CD4-positive, alpha-beta T cell (primary cell): Measurements from ENCODE around the gene VSTM2A. TPM values are rescaled to one million over a fixed set of nuclear protein-coding genes. Genes with fewer than 3 reads are reported as not detected.

Experiments used
- ATAC-seq: fragments of 200-7000 bp; cut with Tn5 transposase; one replicate; pipeline ENCODE4 v1.10.0; 2022; ENCODE audit warnings: mild to moderate bottlenecking; ENCODE audit not compliant: poor library complexity
- CTCF ChIA-PET: fragments of 350-600 bp; sonication (Branson Sonifier 250); formaldehyde crosslinking; loops from one replicate; lab custom pipeline; 2021; ENCODE audit warnings: antibody characterized with exemption, inconsistent platforms; lab: Charles Lee
- POLR2A ChIA-PET: fragments of 350-600 bp; sonication (Branson Sonifier 250); formaldehyde crosslinking; loops from one replicate; lab custom pipeline; 2021; ENCODE audit warnings: antibody characterized with exemption, inconsistent platforms; lab: Charles Lee
- DNase-seq, 14 experiments: peaks; one replicate each; pipeline ENCODE4 v3.0.0-alpha.2; 2013 to 2020; ENCODE audit warnings: mixed read lengths in 2 of 14
- H3K27ac ChIP-seq, 2 donors: one replicate each; pipeline versions ENCODE4 v1.5.1 to v1.7.0; 2013; ENCODE audit warnings: low read length in 2 of 2, low read depth in 1 of 2, mild to moderate bottlenecking in 1 of 2
- H3K27me3 ChIP-seq, 2 experiments: 1 replicate in 1 of 2; 2 replicates in 1 of 2; pipeline versions ENCODE4 v1.6.1 to v1.7.0; 2013; ENCODE audit warnings: low read length in 2 of 2, control low read depth in 1 of 2, mild to moderate bottlenecking in 1 of 2, moderate library complexity in 1 of 2; ENCODE audit not compliant: insufficient read depth in 2 of 2, control insufficient read depth in 1 of 2
- H3K36me3 ChIP-seq: one replicate; pipeline ENCODE4 v1.6.1; 2013; ENCODE audit warnings: low read length, control low read depth; ENCODE audit not compliant: insufficient read depth
- H3K4me1 ChIP-seq: one replicate; pipeline ENCODE4 v1.6.1; 2013; ENCODE audit warnings: low read length, control low read depth; ENCODE audit not compliant: insufficient read depth
- H3K4me3 ChIP-seq: one replicate; pipeline ENCODE4 v1.5.1; 2013; ENCODE audit warnings: mild to moderate bottlenecking, low read length, moderate library complexity
- H3K9me3 ChIP-seq, 2 experiments: 1 replicate in 1 of 2; 2 replicates in 1 of 2; pipeline versions ENCODE4 v1.6.1 to v1.7.0; 2013; ENCODE audit warnings: low read length in 2 of 2, mild to moderate bottlenecking in 2 of 2, control low read depth in 1 of 2, moderate library complexity in 1 of 2; ENCODE audit not compliant: control insufficient read depth in 1 of 2, insufficient read depth in 1 of 2
- H3K27ac Mint-ChIP-seq: one replicate; pipeline ENCODE4 v1.8.0; 2020; ENCODE audit warnings: mixed read lengths
- H3K27me3 Mint-ChIP-seq: one replicate; pipeline ENCODE4 v1.8.0; 2021; ENCODE audit warnings: mixed read lengths
- H3K36me3 Mint-ChIP-seq: one replicate; pipeline ENCODE4 v1.8.0; 2021; ENCODE audit warnings: low read depth, mixed read lengths
- H3K4me1 Mint-ChIP-seq: one replicate; pipeline ENCODE4 v1.8.0; 2021; ENCODE audit warnings: low read depth, mixed read lengths
- H3K4me3 Mint-ChIP-seq: one replicate; pipeline ENCODE4 v1.8.0; 2020; ENCODE audit warnings: mild to moderate bottlenecking, mixed read lengths
- H3K9me3 Mint-ChIP-seq: one replicate; pipeline ENCODE4 v1.8.0; 2020; ENCODE audit warnings: mixed read lengths
- intact Hi-C, 2 experiments: fragments of 100-400 bp; cut with DNase I in 1 of 2; cut with micrococcal nuclease in 1 of 2; formaldehyde crosslinking; loops; one replicate each; pipeline versions ENCODE4 v1.15.1 to v1.9.0; 2023 to 2025; cut with DNase I, micrococcal nuclease
- total RNA-seq, 174 experiments: library from RNA in 2 of 174; stranded (reverse) in 2 of 174; gene quantifications; one replicate each; pipeline ENCODE4 v1.2.3 and lab custom pipeline; 2021 to 2026
- TF ChIP-seq, protein P1 (sequence below): fragments of 200-600 bp; IDR thresholded peaks from one replicate; pipeline ENCODE4 v1.8.0; 2022; ENCODE audit warnings: antibody characterized with exemption, mild to moderate bottlenecking

VSTM2A gene
- total RNA-seq, 2 experiments from 2014 or later: not detected

DNA sequence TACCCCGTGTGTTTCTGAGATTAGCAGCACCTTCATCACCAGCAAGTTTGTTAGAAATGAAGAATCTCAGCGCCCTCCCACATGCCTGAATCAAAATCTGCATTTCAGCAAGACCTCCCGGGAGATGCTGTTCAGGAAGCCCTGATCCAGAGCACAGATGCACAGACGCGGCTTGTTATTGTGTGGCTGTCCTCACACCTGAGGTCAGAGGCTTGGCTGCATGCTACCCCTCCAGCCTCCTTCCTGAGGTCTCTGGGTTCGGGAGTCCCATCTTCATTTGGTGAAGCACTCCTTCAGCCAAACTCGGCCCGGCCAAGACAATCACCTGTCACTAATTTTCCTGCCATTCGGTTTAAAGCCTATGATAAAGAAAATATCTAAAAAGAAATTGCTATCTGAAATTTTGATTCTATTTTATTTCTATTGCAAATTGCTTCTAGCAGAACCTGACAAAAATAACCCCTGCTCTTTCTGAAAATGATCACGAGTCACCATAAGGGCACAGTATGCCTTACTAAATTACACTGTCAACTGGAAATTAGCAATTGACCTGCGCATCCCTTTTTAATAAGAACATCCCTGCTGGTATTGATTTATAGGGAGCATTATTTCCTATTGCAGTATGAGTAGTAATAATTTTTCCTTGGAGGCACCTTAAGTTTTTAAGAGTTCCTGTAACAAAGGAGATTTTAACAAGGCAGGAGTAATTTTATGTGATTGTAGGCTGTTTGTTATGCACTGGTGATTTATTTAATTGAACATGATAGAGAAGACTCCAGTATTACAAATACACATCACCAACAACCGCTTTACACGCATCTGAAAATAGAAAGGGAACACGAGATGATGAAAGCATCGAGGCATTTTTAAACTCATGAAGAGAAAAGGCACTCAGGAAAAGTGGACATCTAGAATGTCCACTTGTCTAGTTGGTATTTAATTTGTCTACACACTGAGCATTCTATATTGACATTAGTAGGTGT lies 49.5 kb downstream of the VSTM2A start:
- no peak overlapping the region for H3K4me3 Mint-ChIP-seq

DNA sequence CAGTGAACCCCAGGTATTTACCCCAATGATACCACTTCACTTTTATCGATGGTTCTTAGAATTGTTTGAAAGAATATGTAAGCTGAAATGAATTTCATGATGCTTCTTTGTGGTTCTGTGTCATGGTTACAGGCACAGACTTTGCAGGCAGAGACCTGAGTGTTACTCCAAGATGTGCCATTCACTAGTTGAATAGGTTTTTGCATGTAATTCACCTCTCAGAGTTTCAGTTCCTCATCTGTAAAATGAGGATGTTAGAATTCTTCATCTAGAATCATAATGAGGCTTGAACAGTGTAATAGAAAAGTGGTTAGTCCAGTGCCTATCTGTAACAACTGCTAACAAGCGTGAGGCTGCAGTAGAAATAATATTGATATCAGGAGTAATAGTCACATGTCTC lies 54.6 kb downstream of the VSTM2A start:
- H3K9me3 Mint-ChIP-seq: peaks cover 7% of the 10 kb centered on the region
- no peak overlapping the region for H3K27ac Mint-ChIP-seq
- no peaks in the 10 kb centered on the region for H3K36me3 ChIP-seq
- intact Hi-C loops: loop anchor here in 1 of 2 experiments (10.0 kb wide), 1 partner anchor 62 kb away; no protein-coding TSS in a partner anchor
- H3K4me3 ChIP-seq: no peak overlapping the region
- DNase-seq: no peak
- no peak for ATAC-seq
- H3K27me3 ChIP-seq: no peaks in the 10 kb centered on the region
- ChIA-PET POLR2A (no interaction called here), CTCF (no interaction called here)
- H3K36me3 Mint-ChIP-seq: no peaks in the 10 kb centered on the region
- no peaks in the 10 kb centered on the region for H3K27me3 Mint-ChIP-seq
- H3K4me1 ChIP-seq: no peaks in the 10 kb centered on the region
- TF ChIP-seq, protein P1, sequence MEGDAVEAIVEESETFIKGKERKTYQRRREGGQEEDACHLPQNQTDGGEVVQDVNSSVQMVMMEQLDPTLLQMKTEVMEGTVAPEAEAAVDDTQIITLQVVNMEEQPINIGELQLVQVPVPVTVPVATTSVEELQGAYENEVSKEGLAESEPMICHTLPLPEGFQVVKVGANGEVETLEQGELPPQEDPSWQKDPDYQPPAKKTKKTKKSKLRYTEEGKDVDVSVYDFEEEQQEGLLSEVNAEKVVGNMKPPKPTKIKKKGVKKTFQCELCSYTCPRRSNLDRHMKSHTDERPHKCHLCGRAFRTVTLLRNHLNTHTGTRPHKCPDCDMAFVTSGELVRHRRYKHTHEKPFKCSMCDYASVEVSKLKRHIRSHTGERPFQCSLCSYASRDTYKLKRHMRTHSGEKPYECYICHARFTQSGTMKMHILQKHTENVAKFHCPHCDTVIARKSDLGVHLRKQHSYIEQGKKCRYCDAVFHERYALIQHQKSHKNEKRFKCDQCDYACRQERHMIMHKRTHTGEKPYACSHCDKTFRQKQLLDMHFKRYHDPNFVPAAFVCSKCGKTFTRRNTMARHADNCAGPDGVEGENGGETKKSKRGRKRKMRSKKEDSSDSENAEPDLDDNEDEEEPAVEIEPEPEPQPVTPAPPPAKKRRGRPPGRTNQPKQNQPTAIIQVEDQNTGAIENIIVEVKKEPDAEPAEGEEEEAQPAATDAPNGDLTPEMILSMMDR: no peak
- no peak overlapping the region for H3K4me3 Mint-ChIP-seq
- H3K4me1 Mint-ChIP-seq: no peaks in the 10 kb centered on the region
- no peak overlapping the region for H3K27ac ChIP-seq
- H3K9me3 ChIP-seq: peaks cover 0 to 3% of the 10 kb centered on the region in 2 experiments

More for the DNA sequence above, 49.5 kb downstream of the VSTM2A start:
- no peak for DNase-seq
- ATAC-seq: no peak
- intact Hi-C loops: loop anchor here in 1 of 2 experiments (10.0 kb wide), 1 partner anchor 57 kb away; no protein-coding TSS in a partner anchor
- Histone ChIP-seq H3K4me1 (no peaks in the 10 kb centered on the region), H3K9me3 (peaks cover 0 to 4% of the 10 kb centered on the region in 2 experiments), H3K4me3 (no peak overlapping the region), H3K27ac (no peak overlapping the region), H3K36me3 (no peaks in the 10 kb centered on the region), H3K27me3 (no peaks in the 10 kb centered on the region)
- POLR2A ChIA-PET: no interaction called here
- CTCF ChIA-PET: no interaction called here
- no peak overlapping the region for H3K27ac Mint-ChIP-seq
- no peaks in the 10 kb centered on the region for H3K27me3 Mint-ChIP-seq
- TF ChIP-seq, protein P1: no peak
- H3K4me1 Mint-ChIP-seq: no peaks in the 10 kb centered on the region
- no peaks in the 10 kb centered on the region for H3K9me3 Mint-ChIP-seq
- no peaks in the 10 kb centered on the region for H3K36me3 Mint-ChIP-seq

DNA sequence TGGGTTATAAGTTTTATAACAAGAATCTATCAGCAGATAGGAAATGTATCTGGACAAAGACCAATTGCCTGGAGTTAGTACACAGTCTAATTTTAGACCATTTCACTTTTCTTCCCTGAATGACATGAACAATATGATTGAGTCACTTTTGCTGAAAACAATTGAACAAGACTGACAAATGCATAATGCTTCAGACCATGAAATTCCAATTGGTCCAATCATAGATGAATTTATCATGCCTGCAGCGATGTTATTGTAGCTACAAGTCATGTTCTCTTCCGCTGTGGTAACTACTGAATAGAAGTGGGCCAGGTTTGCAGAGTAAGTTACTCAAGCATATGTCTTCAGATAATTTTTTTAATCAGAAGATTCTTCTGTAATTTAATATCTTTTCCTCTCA lies 73.4 kb downstream of the VSTM2A start:
- no peaks in the 10 kb centered on the region for H3K27me3 Mint-ChIP-seq
- Histone ChIP-seq H3K36me3 (no peaks in the 10 kb centered on the region), H3K4me1 (no peaks in the 10 kb centered on the region), H3K27me3 (no peaks in the 10 kb centered on the region), H3K27ac (no peak overlapping the region), H3K4me3 (no peak overlapping the region), H3K9me3 (peaks cover 0 to 16% of the 10 kb centered on the region in 2 experiments)
- intact Hi-C loops: no loop called here
- ChIA-PET POLR2A (no interaction called here), CTCF (no interaction called here)
- ATAC-seq: no peak
- no peaks in the 10 kb centered on the region for H3K4me1 Mint-ChIP-seq
- no peak overlapping the region for H3K4me3 Mint-ChIP-seq
- H3K9me3 Mint-ChIP-seq: peaks cover 6% of the 10 kb centered on the region
- TF ChIP-seq, protein P1: no peak
- H3K27ac Mint-ChIP-seq: no peak overlapping the region
- H3K36me3 Mint-ChIP-seq: no peaks in the 10 kb centered on the region
- no peak for DNase-seq

Other genes with a start within 250 kb of the VSTM2A start
- gene SEC61G, start 216.8 kb downstream of the VSTM2A start, total RNA-seq: 10 to 100 TPM; 43.9 to 51.3 TPM